Measurements from ENCODE around the gene AKR7A3.

- no peak for TF ChIP-seq EZH2phosphoT487 (IDR thresholded peaks at IDR 0.05; ENCODE audit: insufficient read depth, low read depth)
- no peak for TF ChIP-seq EZH2 (IDR thresholded peaks at IDR 0.05; ENCODE audit: insufficient read depth, poor library complexity, severe bottlenecking)
These were observed 33.9 kb upstream of the AKR7A3 start for GRCh38 chr1:19322481-19322880.
